Mucosa of gallbladder (tissue), 1 donor: ENCODE data around the gene USP35. TPM values are rescaled to one million over a fixed set of nuclear protein-coding genes. Genes with fewer than 3 reads are reported as not detected.

ENCODE experiments used
- DNase-seq: peaks from one replicate; pipeline ENCODE4 v3.0.0-alpha.2; 2020; ENCODE audit warnings: low spot score
- total RNA-seq: library from RNA; stranded (reverse); gene quantifications from one replicate; pipeline ENCODE4 v1.2.1, GENCODE V29; 2021
- donor health status: DM: no; HTN: no; CAD: no.

USP35 gene, protein sequence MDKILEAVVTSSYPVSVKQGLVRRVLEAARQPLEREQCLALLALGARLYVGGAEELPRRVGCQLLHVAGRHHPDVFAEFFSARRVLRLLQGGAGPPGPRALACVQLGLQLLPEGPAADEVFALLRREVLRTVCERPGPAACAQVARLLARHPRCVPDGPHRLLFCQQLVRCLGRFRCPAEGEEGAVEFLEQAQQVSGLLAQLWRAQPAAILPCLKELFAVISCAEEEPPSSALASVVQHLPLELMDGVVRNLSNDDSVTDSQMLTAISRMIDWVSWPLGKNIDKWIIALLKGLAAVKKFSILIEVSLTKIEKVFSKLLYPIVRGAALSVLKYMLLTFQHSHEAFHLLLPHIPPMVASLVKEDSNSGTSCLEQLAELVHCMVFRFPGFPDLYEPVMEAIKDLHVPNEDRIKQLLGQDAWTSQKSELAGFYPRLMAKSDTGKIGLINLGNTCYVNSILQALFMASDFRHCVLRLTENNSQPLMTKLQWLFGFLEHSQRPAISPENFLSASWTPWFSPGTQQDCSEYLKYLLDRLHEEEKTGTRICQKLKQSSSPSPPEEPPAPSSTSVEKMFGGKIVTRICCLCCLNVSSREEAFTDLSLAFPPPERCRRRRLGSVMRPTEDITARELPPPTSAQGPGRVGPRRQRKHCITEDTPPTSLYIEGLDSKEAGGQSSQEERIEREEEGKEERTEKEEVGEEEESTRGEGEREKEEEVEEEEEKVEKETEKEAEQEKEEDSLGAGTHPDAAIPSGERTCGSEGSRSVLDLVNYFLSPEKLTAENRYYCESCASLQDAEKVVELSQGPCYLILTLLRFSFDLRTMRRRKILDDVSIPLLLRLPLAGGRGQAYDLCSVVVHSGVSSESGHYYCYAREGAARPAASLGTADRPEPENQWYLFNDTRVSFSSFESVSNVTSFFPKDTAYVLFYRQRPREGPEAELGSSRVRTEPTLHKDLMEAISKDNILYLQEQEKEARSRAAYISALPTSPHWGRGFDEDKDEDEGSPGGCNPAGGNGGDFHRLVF
- total RNA-seq = 10.4 TPM

DNA sequence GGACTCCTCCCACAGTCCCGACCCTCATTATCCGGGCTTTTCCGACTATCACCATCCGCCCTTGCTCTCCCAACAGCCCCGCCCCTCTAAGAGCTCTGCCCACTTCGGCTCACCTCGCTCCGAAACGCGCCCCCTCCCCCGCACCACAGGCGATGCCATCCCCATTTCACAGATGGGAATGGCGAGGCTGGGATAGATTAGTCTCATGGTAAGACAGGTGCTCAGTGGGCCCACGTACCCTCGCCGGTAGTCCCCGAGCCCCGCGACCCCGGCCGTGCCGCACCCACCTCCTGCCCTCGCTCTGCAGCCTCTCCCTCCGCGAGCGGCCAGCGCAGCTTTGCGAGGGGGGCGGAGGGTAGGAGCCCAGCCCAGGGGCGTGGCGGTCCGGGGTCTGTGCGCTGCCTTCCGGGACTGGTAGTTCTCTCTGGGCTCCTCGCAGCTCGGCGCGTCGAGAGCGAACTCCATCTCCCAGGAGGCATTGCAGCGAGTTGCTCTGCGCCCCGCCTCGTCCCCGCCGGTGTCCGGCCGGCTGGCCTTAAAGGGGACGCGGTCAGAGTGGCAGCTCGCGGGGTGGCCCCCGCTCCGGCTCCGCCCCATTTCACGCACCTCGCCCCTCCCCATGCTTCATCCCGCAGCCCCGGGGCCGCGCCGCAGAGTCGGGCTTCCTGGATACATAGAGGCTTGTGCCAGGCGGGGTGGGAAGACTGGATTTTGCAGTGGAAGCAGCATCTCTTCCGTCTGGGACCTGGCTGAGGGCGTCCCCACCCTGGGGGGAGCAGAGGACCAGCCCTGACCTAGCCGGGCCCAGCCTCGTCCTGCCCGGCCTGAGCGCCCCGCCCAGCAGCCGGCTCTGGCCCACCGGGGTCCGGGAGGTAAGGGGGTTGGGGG lies at the start of gene USP35, which contains the start of gene KCTD21:
USP35 (plus strand) TSS at position 634 of the 888 bp plus-strand sequence. CDS start 7,327 bp downstream, outside the sequence.
KCTD21 (minus strand) TSS at position 341 of the 888 bp plus-strand sequence. CDS start 14,072 bp downstream, outside the sequence.
- peak; percentile 97 for DNase-seq

DNA sequence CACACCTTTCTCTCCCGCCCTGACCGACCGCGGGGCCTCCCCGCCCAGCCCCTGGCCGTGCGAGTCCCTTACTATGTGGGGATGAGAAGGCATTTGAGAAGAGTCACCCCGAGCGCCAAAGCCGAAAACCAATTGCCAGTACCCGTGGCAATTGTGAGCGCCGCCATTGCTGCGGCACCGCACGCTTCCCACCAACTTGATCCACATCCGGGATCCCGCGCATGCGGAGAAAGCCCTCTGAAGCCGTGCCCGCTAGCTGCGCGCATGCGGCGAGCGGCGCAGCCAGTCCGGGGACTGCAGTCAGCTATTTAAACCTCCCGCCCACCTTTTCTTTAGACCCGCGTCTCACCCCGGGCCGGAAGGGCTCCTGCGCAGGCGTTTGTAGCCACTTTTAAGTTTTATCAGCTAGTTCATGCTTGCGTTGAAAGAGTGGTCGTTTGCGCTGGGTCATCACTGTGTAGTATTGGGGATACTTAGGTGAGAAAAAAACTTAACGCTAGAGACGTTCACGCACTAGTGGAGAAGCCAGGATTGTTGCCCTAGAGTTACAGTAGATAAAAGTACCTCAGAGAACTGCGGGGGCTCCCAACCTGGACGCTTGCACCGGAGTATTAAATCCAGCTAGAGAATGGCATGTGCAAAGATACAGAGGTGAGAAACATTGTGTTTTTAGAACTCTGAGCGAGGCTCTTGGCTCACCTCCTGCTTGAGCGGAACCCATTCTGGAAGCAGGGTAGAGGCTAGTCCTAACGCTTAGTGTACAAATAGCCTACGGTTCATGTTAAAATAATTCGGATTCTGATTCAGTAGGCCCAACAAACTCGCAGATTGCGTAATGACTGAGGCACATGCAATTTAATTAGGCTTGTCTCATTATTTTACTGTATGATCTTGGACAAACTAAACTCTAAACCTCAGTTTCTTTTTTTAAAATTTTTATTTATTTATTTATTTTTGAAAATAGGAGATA lies 49.0 kb upstream of the USP35 start, which contains the start of gene ALG8:
ALG8 (minus strand) TSS at position 205 of the 970 bp plus-strand sequence; CDS start at position 167, 38 bp downstream.
- peak; percentile 97 for DNase-seq

DNA sequence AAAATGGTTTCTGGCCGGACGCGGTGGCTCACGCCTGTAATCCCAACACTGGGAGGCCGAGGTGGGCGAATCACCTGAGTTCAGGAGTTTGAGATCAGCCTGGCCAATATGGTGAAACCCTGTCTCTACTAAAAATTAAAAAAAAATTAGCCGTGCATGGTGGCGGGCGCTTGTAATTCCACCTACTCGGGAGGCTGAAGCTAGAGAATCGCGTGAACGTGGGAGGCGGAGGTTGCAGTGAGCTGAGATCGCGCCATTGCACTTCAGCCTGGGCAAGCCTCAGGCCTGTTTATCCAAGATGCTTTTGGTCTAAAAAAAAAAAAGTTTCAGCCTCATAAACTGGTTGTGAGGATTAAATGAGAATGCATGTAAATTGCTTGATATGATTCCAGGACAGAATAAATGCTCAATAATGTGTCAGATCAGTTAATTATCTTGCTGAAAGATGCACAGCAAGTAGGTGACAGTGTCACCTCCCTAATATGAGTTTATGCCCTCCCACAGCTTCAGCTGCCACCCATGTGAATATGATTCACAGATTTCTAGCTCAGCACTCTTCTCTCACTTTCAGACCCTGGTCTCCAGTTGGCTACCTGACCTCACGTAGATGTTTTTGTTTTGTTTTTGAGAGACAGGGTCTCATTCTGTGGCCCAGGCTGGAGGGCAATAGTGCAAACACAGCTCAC lies 48.2 kb upstream of the USP35 start:
- DNase-seq = no peak

DNA sequence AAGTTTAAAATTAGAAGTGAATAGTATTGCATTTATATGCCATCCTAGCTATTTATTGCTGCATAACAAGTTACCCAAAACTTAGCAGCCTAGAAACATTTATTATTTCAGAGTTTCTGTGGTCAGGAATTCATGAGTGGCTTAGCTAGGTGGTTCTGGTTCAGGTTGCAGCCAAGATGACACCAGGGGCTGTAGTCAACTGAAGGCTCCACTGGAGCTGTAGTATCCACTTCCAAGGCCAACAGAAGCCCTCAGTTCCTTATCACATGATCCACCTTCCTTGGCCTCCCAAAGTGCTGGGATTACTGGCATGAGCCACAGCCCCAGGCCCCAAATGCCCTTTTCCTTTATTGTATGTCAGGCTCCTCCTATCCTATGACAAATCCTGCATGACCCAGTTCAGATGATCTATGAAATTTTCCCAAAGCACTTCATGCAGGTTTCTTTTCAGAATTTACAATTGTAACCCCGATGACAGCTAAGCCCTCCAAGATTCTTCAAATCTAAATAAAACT lies 43.2 kb upstream of the USP35 start:
- no peak for DNase-seq

DNA sequence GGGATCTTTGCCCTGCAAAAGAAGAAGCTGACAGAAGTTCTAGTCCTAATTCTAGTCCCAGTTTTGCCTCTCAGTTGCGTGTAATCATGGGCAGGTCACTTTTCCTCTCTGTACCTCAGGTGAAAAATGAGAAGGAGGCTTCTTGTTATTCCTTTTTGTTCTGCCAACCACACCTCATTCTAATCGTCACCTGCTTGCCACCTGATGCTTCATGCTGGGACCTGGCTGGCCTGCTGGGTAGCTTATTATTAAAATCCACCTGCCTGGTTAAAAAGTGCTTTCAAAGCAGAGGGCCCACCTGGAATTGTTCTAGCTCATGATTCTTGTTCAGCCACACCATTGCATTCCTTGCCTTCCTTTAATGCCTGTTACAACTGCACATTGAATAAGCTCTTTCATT lies 40.9 kb upstream of the USP35 start:
- no peak for DNase-seq

DNA sequence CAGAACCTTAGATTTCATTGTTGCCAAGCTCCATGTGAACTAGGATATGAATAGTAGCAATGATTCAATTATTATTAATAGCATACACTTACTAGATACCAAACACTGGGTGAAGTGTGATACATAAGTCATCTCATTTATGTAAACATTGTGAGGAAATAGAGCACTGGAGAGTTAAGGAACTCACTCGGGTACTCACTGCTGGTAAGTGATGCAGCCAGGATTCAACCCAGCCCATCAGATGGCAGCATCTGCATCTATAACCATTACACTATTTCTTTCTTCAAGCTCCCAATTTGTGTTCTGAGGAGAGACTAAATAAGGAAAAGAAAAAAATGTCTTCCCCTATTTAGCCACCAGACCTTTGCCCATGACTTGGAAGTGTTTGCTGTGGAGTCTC lies 39.1 kb upstream of the USP35 start:
- no peak for DNase-seq

DNA sequence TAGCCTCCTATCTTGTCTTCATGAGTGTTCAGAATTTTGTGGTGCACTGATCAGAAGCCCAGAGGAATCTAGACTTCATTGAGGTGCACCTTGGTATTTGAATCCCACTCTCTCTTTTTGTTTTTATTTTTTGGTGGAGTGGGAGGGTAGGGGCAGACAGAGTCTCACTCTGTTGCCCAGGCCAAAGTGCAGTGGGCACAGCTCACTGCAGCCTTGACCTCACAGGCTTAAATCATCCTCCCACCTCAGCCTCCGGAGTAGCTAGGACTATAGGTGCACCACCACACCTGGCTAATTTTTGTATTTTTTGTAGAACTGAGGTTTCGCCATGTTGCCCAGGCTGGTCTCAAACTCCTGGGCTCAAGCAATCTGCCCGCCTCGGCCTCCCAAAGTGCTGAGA lies 38.4 kb upstream of the USP35 start:
- DNase-seq = no peak

DNA sequence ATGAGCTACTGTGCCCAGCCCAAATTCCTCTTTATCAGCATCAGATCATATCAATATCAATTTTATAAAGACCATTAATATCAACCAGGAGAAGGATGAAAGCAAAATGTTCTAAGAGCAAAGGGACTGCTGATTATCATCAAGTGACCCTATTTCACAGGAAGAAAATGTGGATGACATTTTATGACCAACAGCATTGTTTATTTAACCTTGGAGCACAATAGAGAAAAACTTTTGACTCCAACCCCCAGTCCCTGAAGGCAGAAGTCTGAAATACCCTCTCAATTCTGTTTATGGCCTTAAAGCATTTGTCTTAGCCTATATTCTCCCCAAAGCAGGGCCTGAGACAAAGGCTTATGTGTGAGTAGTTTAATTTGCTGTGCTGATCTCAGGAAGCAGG lies 38.0 kb upstream of the USP35 start:
- DNase-seq = no peak

DNA sequence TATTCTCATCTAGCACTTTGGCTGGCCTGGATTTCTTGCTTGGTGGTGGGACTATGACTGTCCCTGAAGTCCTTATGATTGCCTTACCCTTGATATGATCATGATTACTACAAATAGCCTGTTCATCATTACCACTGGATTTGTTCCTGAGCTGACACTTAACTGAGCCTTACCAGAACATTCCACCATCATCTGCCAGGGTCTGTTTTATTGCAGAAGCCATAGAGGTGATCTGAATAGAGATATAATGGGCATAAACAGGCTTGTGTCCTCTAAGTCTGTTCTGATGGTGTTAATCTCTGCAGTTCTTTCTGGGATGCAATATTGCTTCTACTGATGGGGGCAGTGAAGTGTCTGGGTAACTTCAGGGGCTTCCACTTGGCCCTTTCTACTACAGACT lies 36.9 kb upstream of the USP35 start:
- no peak for DNase-seq

DNA sequence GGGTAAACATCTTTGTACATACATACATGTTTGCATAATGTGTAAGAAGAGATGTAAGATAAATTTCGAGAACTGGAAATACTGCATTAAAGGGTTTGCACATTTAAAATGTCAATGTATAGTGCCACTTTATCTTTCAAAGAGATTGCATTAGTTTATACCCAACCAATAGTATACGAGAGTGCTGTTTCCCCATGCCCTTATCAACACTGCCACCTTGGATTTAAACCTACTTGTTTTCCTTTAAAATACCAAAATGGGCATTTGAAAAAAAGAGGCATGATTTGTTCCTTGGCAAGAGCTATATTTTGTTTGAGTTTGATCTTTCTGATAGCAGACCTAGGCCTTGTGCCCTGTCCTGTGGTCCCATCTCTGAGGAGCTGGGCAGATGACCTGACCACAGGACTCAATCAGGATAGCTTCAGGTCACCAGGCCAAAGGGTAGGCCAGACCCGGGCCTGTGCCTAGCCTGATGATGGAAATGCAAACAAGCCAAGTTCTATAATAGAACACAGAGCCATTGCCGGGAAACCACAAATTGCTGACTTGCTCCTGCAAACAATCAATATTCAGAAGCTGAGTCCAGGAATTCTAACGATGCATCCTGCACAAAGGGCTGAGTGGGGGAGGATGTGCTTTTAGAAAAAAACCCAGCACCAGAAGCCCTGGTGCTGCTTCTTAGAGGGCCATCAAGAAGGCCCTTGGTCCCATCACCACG lies 32.4 kb upstream of the USP35 start:
- DNase-seq = peak; percentile 30

DNA sequence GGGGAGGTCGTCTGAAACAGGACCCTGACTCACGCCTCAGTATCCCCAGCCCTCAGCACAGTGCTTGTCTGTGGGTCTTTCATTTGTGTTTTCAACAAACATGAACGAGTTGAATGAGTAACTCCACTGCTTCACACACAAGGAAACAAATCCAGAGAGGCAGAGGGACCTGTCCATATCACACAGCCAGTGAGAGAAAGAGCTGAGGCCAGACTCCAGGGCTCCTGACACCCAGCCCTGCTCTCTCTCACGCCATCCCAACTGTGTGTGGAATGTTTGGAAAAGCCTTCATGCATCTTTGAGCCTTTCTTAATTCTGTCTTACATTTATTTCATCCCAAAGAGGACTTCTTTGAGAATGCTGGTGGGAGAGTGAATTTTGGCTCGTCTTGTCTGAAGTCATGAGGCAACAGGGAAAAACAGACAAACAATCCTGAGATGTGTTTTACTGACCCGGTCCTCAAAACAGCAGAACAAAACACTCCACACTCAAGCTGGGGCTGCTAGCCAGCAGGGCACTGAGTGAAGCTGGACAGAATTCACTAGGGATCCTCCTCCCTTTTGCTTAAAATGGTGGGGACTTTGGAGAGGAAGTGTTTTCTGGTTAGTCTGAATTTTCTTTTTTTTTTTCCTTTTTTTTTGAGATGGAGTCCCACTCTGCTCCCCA lies 29.6 kb upstream of the USP35 start:
- no peak for DNase-seq

DNA sequence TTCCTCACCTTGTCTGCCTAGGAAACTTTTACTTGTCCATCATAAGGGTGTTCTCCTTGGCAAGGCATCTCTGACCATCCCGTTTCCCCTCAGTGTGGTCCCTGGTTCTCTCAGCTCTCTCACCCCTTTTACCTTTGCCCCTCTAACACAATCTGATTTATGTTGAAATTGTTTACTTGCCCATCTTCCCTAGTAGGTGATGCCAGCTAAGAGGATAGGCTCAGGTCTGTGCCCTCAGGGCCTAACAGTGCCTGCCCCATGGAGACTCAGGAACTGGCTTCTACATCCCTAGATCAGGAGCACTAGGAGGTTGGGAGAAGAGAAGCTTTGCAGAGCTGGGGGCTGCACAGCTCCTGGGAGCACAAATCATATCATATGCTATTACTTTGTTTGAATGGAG lies 28.2 kb upstream of the USP35 start:
- DNase-seq = no peak

DNA sequence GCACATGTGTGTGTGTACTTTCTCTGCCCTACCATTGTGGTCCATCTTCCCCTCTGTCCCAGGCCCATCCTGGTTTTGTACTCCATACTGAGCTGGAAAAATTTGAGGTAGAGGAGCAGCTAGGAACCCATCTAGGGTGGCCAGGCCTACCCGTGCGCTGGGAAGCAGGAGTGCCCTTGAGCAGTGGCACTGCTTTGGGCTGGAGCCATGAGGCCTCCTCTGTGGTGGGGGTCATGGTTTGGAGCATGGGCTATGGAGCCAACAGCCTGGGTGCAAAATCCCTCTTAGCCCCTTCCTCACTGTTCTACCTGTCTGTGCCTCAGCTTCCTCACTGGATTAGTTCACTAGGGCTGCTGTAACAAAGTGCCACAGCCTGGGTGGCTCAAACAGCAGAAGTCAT lies 27.4 kb upstream of the USP35 start:
- no peak for DNase-seq

DNA sequence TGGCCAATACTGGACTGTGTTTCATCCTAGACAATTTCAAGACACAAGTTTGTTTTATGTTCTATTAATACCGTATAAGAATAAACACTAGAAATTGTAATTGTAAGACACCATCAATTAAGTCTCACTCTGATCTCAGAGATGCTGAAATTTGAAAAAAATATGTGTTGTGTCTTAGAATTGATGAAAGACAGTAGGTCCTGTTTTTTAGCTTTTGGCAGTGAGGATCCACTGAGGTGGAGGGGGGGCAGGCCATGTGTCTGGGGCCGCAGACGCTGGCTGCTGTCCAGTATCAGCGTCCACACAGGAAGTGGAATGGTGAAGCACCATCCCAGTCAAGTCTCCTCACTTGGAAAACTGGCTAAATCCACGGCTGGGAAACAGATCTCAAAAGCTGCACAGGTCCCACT lies 26.8 kb upstream of the USP35 start:
- DNase-seq = peak; percentile 60

DNA sequence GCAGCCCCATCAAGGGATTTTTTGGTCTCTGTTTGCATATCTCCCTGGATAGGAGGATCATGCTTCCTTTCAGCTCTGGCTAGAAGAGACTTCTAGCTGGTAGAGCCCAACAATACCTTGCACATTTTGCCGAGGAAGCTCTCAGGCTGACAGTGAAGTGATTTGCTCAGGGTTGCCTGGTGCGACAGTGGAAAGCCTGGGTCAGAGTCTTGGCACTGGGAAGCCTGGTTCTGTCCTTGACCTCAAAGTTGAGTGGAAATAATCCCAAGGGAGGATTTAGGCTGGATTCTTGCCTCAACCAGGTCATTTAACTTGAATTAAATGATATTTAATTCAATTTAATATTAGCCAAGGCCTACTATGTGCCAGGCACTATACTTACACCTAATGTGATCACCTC lies 24.9 kb upstream of the USP35 start:
- DNase-seq = no peak

DNA sequence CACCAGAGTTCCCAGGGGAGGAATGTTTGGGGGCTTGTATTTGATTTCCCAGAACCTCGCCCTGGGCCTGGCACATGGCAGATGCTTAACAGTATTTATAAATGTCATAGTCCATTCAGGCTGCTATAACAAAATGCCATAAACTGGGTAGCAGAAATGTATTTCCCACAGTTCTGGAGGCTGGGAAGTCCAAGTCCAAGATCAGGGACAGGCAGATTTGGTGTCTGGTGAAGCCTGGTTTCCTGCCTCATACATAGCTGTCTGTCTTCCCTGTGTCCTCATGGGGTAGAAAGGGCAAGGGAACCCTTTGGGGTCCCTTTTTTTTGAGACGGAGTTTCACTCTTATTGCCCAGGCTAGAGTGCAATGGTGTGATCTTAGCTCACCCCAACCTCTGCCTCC lies 24.2 kb upstream of the USP35 start:
- DNase-seq = no peak

DNA sequence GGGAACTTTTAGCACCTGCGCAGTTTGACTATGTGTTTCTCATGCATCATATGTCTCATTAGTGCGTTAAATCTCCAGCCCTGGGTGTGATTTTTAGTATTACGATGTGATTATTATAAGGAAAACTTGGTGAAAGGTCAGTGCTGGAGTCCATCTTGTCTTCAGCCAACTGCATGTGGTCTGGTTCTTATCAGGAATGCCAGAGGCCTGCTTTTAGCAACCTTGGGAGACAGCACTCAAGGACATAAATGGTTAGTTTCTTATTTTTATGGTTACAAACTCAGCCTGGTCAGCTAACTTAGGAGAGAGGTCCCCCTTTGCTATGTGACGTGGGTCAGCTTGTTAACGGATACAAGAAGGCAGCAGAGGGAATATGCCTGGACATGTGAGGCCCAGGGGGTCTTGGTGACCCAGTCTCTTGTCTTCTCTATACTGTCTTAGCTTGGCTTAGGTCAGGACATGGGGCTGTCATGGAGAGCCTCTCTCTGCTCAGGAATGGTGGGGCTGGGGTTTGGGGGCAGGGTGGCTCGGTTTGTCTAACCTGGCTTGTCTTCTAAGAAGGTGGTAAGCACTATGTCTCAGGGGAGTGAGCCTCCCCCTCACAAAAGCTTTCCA lies 21.8 kb upstream of the USP35 start:
- DNase-seq = no peak
